OCI-LY7 (cell line): ENCODE measurements around the gene ZFAND2B. TPM values are rescaled to one million over a fixed set of nuclear protein-coding genes. Genes with fewer than 3 reads are reported as not detected.

Experiments used
- BruUV-seq: library from RNA; stranded (reverse); fragments of 400-500 nt; replicated peaks from 2 replicates; lab custom pipeline; 2021; lab: Mats Ljungman, UMichigan
- CTCF ChIA-PET: fragments of 300-600 bp; sonication (Branson Sonifier 250); formaldehyde crosslinking; loops from one replicate; lab custom pipeline; 2022; ENCODE audit warnings: antibody characterized with exemption; ENCODE audit not compliant: unreplicated experiment; lab: Charles Lee
- POLR2A ChIA-PET: fragments of 300-600 bp; sonication (Branson Sonifier 250); formaldehyde crosslinking; loops from one replicate; lab custom pipeline; 2022; ENCODE audit warnings: antibody characterized with exemption; lab: Charles Lee
- DNase-seq: peaks from one replicate; pipeline ENCODE4 v3.0.0-alpha.2; 2015; ENCODE audit warnings: low spot score
- H2AFZ ChIP-seq: fragments of 200-600 bp; sonication (generic), shearing (Covaris generic); 2 replicates; pipeline ENCODE4 v1.6.1; 2014; ENCODE audit warnings: mild to moderate bottlenecking, antibody characterized with exemption, low read length, moderate library complexity
- H3K27ac ChIP-seq: fragments of 200-600 bp; sonication (generic); 2 replicates; pipeline ENCODE4 v1.5.1; 2014; ENCODE audit warnings: mixed run types, low read depth, mild to moderate bottlenecking, moderate library complexity, low read length, inconsistent platforms; ENCODE audit not compliant: poor library complexity, severe bottlenecking
- H3K36me3 ChIP-seq: fragments of 200-600 bp; sonication (generic); 2 replicates; pipeline ENCODE4 v1.6.1; 2014; ENCODE audit warnings: mild to moderate bottlenecking, antibody characterized with exemption, low read length, moderate library complexity, mixed read lengths; ENCODE audit not compliant: insufficient read depth
- H3K4me1 ChIP-seq: fragments of 200-600 bp; sonication (generic); 2 replicates; pipeline ENCODE4 v1.5.1; 2014; ENCODE audit warnings: mild to moderate bottlenecking, low read length; ENCODE audit not compliant: insufficient read depth, poor library complexity, severe bottlenecking
- H3K4me2 ChIP-seq: fragments of 200-600 bp; sonication (generic); 2 replicates; pipeline ENCODE4 v1.6.1; 2014; ENCODE audit warnings: mild to moderate bottlenecking, low read length
- H3K4me3 ChIP-seq: fragments of 200-600 bp; sonication (generic); 2 replicates; pipeline ENCODE4 v1.5.1; 2014; ENCODE audit warnings: mild to moderate bottlenecking, low read depth, low read length; ENCODE audit not compliant: poor library complexity, severe bottlenecking
- H3K79me2 ChIP-seq: fragments of 200-600 bp; sonication (generic); 2 replicates; pipeline ENCODE4 v1.6.1; 2016; ENCODE audit warnings: low read depth, mild to moderate bottlenecking, low read length, moderate library complexity, mixed read lengths; ENCODE audit not compliant: insufficient read depth
- H3K9me2 ChIP-seq: fragments of 200-600 bp; sonication (generic); 2 replicates; pipeline ENCODE4 v1.6.1; 2016; ENCODE audit warnings: mild to moderate bottlenecking, low read length, mixed read lengths; ENCODE audit not compliant: insufficient read depth
- H3K9me3 ChIP-seq: fragments of 200-600 bp; sonication (generic); 2 replicates; pipeline ENCODE4 v1.6.1; 2014; ENCODE audit warnings: mild to moderate bottlenecking, mixed run types, low read length, mixed read lengths
- H4K20me1 ChIP-seq: fragments of 200-600 bp; sonication (generic); 2 replicates; pipeline ENCODE4 v1.6.1; 2014; ENCODE audit warnings: mild to moderate bottlenecking, antibody characterized with exemption, low read length, moderate library complexity, mixed read lengths; ENCODE audit not compliant: insufficient read depth
- EZH2phosphoT487 ChIP-seq: fragments of 200-600 bp; sonication (generic); IDR thresholded peaks from 2 replicates; pipeline ENCODE4 v1.6.1; 2018; ENCODE audit warnings: low read depth, borderline replicate concordance, mild to moderate bottlenecking, mixed run types, antibody characterized with exemption, low read length, moderate library complexity, mixed read lengths
- intact Hi-C: fragments of 100-400 bp; cut with micrococcal nuclease; formaldehyde crosslinking; loops from one replicate; pipeline ENCODE4 v1.10.0; 2022; ENCODE audit not compliant: unreplicated experiment
- total RNA-seq, 2 experiments: library from RNA; depleted of rRNA in 1 of 2; stranded (reverse); fragments of >200 nt in 1 of 2; shearing (Covaris generic) in 1 of 2; gene quantifications; 2 replicates each; pipeline ENCODE4 v1.2.3, GENCODE V29; 2014 to 2022
- TF ChIP-seq, protein P1 (sequence below): fragments of 200-600 bp; sonication (generic); conservative IDR thresholded peaks from 2 replicates; pipeline ENCODE4 v1.5.1; 2014; ENCODE audit warnings: mild to moderate bottlenecking, antibody characterized with exemption, low read length, moderate library complexity, mixed read lengths

ZFAND2B gene
- total RNA-seq, 2 experiments from 2014 or later, result 35.9 to 51.6 TPM

DNA sequence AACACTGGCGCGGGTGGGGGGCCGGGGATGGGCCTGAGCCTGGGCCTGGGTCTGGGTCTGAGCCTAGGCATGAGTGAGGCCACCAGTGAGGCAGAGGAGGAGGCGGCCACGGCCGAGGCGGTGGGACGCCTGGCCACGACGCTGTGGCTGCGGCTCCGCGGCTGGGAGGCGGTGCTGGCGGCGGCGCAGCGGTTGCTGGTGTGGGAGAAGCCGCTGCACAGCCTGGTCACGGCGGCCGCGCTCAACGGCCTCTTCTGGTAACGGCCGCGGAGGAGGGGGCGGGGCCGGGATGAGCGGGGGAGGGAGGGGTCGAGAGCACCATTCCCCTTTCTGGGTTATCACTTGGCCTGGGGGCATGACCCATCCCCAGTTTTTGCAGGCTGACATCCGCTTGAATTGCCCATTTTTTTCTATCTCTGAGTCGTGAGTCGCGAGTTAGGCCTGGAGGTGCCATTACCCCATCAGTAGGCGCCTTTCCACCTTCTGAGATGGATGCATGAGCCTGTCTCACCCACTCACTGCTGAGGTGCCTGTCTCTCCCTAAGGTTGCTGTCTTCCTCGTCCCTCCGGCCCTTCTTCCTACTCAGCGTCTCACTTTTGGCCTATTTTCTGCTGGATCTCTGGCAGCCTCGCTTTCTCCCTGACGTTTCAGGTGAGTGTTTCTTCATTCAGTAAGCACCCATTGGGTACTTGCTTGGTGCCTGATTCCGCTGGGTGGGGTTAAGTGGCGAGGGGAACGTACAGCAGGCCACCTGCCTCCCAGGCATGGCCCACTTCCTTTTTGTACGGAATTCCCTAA, 28.0 kb upstream of the ZFAND2B start:
- CTCF ChIA-PET, result no interaction called here

DNA sequence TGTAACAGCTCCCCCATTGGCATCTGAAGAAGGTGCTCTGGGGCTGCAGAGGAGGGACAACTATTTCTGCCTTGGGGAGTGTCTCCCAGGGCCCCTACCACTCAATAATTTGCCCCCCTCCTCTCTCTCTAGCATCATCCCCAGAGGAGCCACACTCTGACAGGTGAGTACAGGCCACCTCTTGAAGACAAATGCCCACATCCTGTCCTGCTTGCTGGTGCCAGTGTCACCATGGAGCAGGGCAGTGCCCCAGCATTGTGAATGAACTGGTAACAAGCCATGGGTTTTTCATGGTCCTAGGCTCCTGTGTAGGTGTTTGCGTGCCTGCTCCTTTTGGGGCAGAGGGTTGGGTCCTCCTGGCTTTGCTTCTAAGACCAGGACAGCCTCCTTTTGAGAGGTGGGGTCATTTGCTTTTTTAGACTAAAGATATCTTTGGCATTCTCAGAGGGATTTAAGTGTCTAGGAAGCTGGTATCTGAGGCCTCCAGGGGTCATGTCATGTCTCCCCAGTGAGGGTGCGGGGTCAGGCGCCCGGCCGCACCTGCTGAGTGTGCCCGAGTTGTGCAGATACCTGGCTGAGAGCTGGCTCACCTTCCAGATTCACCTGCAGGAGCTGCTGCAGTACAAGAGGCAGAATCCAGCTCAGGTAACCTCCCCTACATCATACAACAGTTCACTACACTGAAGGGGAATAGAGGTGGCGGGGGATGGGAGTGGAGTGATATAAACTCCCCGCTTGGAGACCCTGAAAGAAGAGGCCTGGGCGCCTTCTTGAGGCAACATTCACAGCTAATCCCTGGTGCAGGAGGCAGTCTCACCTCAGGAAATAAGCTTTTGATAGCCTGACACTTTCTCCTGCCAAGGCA, 26.7 kb upstream of the ZFAND2B start:
- Histone ChIP-seq H3K27ac (no peak overlapping the region), H3K36me3 (peaks cover 64% of the 10 kb centered on the region), H3K4me3 (peak overlapping the region; percentile 88), H4K20me1 (0 out of 2 replicates have a peak, but pooled peaks cover 10% of the 10 kb centered on the region), H2AFZ (no peak overlapping the region), H3K4me2 (peak overlapping the region; percentile 95), H3K79me2 (peaks cover 26% of the 10 kb centered on the region; the same call in 1 of the 2 replicates), H3K9me3 (no peaks in the 10 kb centered on the region), H3K9me2 (no peaks in the 10 kb centered on the region), H3K4me1 (peaks cover 18% of the 10 kb centered on the region)
- DNase-seq, result no peak
- intact Hi-C loops, result loop anchor here (5.0 kb wide), 2 partner anchors 207 to 362 kb away; partner anchors contain the start of genes CHPF, DNPEP and TMEM198
- BruUV-seq, result no TSS peak
- TF ChIP-seq, protein P1, sequence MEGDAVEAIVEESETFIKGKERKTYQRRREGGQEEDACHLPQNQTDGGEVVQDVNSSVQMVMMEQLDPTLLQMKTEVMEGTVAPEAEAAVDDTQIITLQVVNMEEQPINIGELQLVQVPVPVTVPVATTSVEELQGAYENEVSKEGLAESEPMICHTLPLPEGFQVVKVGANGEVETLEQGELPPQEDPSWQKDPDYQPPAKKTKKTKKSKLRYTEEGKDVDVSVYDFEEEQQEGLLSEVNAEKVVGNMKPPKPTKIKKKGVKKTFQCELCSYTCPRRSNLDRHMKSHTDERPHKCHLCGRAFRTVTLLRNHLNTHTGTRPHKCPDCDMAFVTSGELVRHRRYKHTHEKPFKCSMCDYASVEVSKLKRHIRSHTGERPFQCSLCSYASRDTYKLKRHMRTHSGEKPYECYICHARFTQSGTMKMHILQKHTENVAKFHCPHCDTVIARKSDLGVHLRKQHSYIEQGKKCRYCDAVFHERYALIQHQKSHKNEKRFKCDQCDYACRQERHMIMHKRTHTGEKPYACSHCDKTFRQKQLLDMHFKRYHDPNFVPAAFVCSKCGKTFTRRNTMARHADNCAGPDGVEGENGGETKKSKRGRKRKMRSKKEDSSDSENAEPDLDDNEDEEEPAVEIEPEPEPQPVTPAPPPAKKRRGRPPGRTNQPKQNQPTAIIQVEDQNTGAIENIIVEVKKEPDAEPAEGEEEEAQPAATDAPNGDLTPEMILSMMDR, result no peak
- TF ChIP-seq EZH2phosphoT487, result no peak
- ChIA-PET POLR2A (interaction anchor here (1.0 to 1.5 kb wide), 3 partner anchors 26 to 97 kb away, joined by 3 to 7 read pairs (median 3); partner anchors contain the start of gene ZFAND2B), CTCF (no interaction called here)

More for the DNA sequence above, 28.0 kb upstream of the ZFAND2B start:
- no TSS peak for BruUV-seq
- DNase-seq, result peak; percentile 53
- Histone ChIP-seq H3K36me3 (peaks cover 64% of the 10 kb centered on the region), H4K20me1 (0 out of 2 replicates have a peak, but pooled peaks cover 10% of the 10 kb centered on the region), H3K4me2 (peak overlapping the region; percentile 95), H2AFZ (0 out of 2 replicates have a peak overlapping the region, but pooled peaks have one; percentile 39), H3K9me2 (no peaks in the 10 kb centered on the region), H3K27ac (peak overlapping the region; percentile 92), H3K4me1 (peaks cover 18% of the 10 kb centered on the region), H3K9me3 (no peaks in the 10 kb centered on the region), H3K79me2 (peaks cover 26% of the 10 kb centered on the region; the same call in 1 of the 2 replicates), H3K4me3 (peak overlapping the region; percentile 88)
- intact Hi-C loops, result loop anchor here (1.0 to 5.0 kb wide), 4 partner anchors 51 to 364 kb away; partner anchors contain the start of genes ANKZF1, ATG9A, CHPF and DNPEP
- POLR2A ChIA-PET, result interaction anchor here (1.5 kb wide), 2 partner anchors 27 to 99 kb away, joined by 3 to 7 read pairs; partner anchors contain the start of gene ZFAND2B
- no peak for TF ChIP-seq EZH2phosphoT487
- TF ChIP-seq, protein P1, result no peak
